Tibial nerve (tissue), 4 donors: ENCODE results near the gene ZNF433. TPM values are rescaled to one million over a fixed set of nuclear protein-coding genes. Genes with fewer than 3 reads are reported as not detected.

Source experiments
- DNase-seq, 2 donors: peaks; one replicate each; pipeline ENCODE4 v3.0.0-alpha.2; 2019; ENCODE audit warnings: low spot score in 2 of 2
- H3K27ac ChIP-seq, 4 donors: fragments of 200-600 bp; sonication (generic) in 3 of 4; one replicate each; pipeline ENCODE4 v1.5.1; 2017 to 2019; ENCODE audit warnings: mild to moderate bottlenecking in 1 of 4
- H3K27me3 ChIP-seq, 2 donors: fragments of 200-600 bp; sonication (generic) in 1 of 2; one replicate each; pipeline versions ENCODE4 v1.5.1 to v1.6.0; 2017 to 2019
- H3K36me3 ChIP-seq, 3 donors: fragments of 200-600 bp; sonication (generic); one replicate each; pipeline ENCODE4 v1.5.1; 2018 to 2019
- H3K4me1 ChIP-seq, 4 donors: fragments of 200-600 bp; sonication (generic) in 3 of 4; one replicate each; pipeline ENCODE4 v1.5.1; 2017 to 2019
- H3K4me3 ChIP-seq, 4 donors: fragments of 200-600 bp; sonication (generic) in 3 of 4; one replicate each; pipeline ENCODE4 v1.5.1; 2017 to 2019; ENCODE audit warnings: mild to moderate bottlenecking in 1 of 4, moderate library complexity in 1 of 4
- H3K9me3 ChIP-seq, 4 donors: fragments of 200-600 bp; sonication (generic) in 3 of 4; one replicate each; pipeline ENCODE4 v1.5.1; 2017 to 2019
- EP300 ChIP-seq, 2 donors: sonication (generic); formaldehyde crosslinking; IDR thresholded peaks; one replicate each; pipeline ENCODE4 v1.6.1; 2017; ENCODE audit warnings: antibody characterized with exemption in 2 of 2, mild to moderate bottlenecking in 1 of 2
- POLR2A ChIP-seq, 2 donors: fragments of 450-650 bp; IDR thresholded peaks; one replicate each; pipeline ENCODE4 v1.6.1; 2017; ENCODE audit warnings: antibody characterized with exemption in 2 of 2, mild to moderate bottlenecking in 2 of 2, moderate library complexity in 2 of 2
- WGBS, 2 donors: methylation state at CpG; one replicate each; pipeline ENCODE4 v1.1.5; 2018; 5-methylcytosine and 5-hydroxymethylcytosine counted together
- total RNA-seq, 4 donors: library from RNA; depleted of rRNA; stranded (reverse); fragments of >200 nt; gene quantifications; one replicate each; pipeline ENCODE4 v1.1.0, GENCODE V29; 2016
- TF ChIP-seq, protein P1 (sequence below), 5 experiments: fragments of 200-600 bp in 3 of 5; fragments of 450-650 bp in 2 of 5; sonication (generic) in 3 of 5; IDR thresholded peaks; one replicate each; pipeline ENCODE4 v1.5.1; 2016 to 2019; ENCODE audit warnings: antibody characterized with exemption in 5 of 5, mild to moderate bottlenecking in 3 of 5, moderate library complexity in 2 of 5

ZNF433 gene
- total RNA-seq, 4 donors from 2014 or later: 4.5 to 8.0 (median 5.4) TPM

GRCh38 chr19:12047868-12048267 is 12.4 kb upstream of the ZNF433 start:
- WGBS, 2 donors: 90 to 100% methylated on average over 2 of the region's 2 CpGs
- DNase-seq: no peak
- Histone ChIP-seq H3K36me3 (peaks cover 0 to 26% (median 0%) of the 10 kb centered on the region in 3 donors), H3K9me3 (peaks cover 0 to 25% (median 8%) of the 10 kb centered on the region in 4 donors), H3K27ac (no peak overlapping the region), H3K27me3 (no peaks in the 10 kb centered on the region), H3K4me3 (no peak overlapping the region), H3K4me1 (peaks cover 0 to 13% (median 3%) of the 10 kb centered on the region in 4 donors)
- TF ChIP-seq EP300 (IDR thresholded peaks at IDR 0.05) (no peak), POLR2A (IDR thresholded peaks at IDR 0.05) (no peak)
- TF ChIP-seq, protein P1, sequence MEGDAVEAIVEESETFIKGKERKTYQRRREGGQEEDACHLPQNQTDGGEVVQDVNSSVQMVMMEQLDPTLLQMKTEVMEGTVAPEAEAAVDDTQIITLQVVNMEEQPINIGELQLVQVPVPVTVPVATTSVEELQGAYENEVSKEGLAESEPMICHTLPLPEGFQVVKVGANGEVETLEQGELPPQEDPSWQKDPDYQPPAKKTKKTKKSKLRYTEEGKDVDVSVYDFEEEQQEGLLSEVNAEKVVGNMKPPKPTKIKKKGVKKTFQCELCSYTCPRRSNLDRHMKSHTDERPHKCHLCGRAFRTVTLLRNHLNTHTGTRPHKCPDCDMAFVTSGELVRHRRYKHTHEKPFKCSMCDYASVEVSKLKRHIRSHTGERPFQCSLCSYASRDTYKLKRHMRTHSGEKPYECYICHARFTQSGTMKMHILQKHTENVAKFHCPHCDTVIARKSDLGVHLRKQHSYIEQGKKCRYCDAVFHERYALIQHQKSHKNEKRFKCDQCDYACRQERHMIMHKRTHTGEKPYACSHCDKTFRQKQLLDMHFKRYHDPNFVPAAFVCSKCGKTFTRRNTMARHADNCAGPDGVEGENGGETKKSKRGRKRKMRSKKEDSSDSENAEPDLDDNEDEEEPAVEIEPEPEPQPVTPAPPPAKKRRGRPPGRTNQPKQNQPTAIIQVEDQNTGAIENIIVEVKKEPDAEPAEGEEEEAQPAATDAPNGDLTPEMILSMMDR (IDR thresholded peaks at IDR 0.05): no peak

DNA sequence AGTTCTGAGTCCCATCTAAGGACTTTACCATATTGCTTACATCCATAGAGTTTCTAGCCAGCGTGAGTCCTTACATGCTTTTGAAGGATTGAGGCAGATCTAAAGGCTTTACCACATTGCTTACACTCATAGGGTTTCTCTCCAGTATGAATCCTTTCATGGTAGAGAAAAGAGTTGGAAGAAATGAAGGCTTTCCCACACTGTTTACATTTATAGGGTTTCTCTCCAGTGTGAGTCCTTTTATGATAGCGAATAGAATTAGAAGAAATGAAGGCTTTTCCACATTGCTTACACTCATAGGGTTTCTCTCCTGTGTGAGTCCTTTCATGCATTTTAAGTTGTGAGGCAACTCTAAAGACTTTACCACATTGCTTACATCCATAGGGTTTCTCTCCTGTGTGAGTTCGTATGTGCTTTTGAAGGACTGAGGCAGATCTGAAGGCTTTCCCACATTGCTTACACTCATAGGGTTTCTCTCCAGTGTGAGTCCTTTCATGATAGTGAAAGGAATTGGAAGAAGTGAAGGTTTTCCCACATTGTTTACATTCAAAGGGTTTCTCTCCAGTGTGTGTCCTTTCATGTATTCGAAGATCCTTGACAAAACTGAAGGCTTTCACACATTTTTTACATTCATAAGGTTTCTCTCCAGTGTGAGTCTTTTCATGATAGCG is 8.4 kb upstream of the ZNF433 start:
- WGBS, 2 donors: 95 to 96% methylated on average over 5 of the region's 5 CpGs
- Histone ChIP-seq H3K4me3 (no peak overlapping the region), H3K4me1 (no peaks in the 10 kb centered on the region), H3K36me3 (peaks cover 0 to 26% (median 0%) of the 10 kb centered on the region in 3 donors), H3K27me3 (no peaks in the 10 kb centered on the region), H3K9me3 (peaks cover 0 to 36% (median 8%) of the 10 kb centered on the region in 4 donors), H3K27ac (no peak overlapping the region)
- DNase-seq: no peak
- TF ChIP-seq POLR2A (IDR thresholded peaks at IDR 0.05): no peak
- TF ChIP-seq, protein P1 (IDR thresholded peaks at IDR 0.05): no peak
- no peak for TF ChIP-seq EP300 (IDR thresholded peaks at IDR 0.05)

DNA sequence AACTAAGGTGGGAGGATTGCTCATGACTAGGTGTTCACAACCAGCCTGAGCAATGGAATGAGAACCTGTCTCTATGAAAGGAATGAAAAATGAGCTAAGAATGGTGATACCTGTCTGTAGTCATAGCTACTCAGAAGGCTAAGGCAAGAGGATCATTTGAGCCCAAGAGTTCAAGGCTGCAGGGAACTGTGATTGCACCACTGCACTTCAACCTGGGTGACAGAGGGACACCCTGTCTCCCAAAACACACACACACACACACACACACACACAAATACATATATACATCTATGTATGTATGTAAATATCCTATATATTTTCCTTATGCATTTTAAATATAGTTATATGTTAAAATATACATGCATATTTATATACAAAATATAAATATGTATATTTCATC is 7.4 kb upstream of the ZNF433 start:
- H3K27me3 ChIP-seq: no peaks in the 10 kb centered on the region
- peaks cover 0 to 36% (median 8%) of the 10 kb centered on the region in 4 donors for H3K9me3 ChIP-seq
- TF ChIP-seq POLR2A (IDR thresholded peaks at IDR 0.05): no peak
- no peak for TF ChIP-seq EP300 (IDR thresholded peaks at IDR 0.05)
- TF ChIP-seq, protein P1 (IDR thresholded peaks at IDR 0.05): no peak
- H3K36me3 ChIP-seq: peaks cover 0 to 26% (median 0%) of the 10 kb centered on the region in 3 donors
- H3K4me1 ChIP-seq: no peaks in the 10 kb centered on the region
- H3K27ac ChIP-seq: no peak overlapping the region
- no peak overlapping the region for H3K4me3 ChIP-seq
- no peak for DNase-seq

GRCh38 chr19:12034620-12035019 is 859 bp downstream of the ZNF433 start:
- DNase-seq: peak in 1 of 2 donors; percentile 8
- peak overlapping the region; percentile 81 to 94 (median 94) for H3K4me3 ChIP-seq
- H3K36me3 ChIP-seq: peaks cover 0 to 7% (median 0%) of the 10 kb centered on the region in 3 donors
- TF ChIP-seq, protein P1 (IDR thresholded peaks at IDR 0.05): no peak
- TF ChIP-seq EP300 (IDR thresholded peaks at IDR 0.05) (no peak), POLR2A (IDR thresholded peaks at IDR 0.05) (no peak)
- no peaks in the 10 kb centered on the region for H3K27me3 ChIP-seq
- 21 to 30% methylated on average over 8 of the region's 8 CpGs for WGBS, 2 donors
- H3K9me3 ChIP-seq: no peaks in the 10 kb centered on the region
- H3K4me1 ChIP-seq: peaks cover 0 to 22% (median 2%) of the 10 kb centered on the region in 4 donors
- H3K27ac ChIP-seq: peak overlapping the region; percentile 83 to 96 (median 92)

GRCh38 chr19:12034198-12034597 is 1.3 kb downstream of the ZNF433 start:
- no peak overlapping the region for H3K4me3 ChIP-seq
- 77 to 83% methylated on average over 2 of the region's 2 CpGs for WGBS, 2 donors

More at GRCh38 chr19:12034198-12034597, 1.3 kb downstream of the ZNF433 start:
- Histone ChIP-seq H3K36me3 (peaks cover 0 to 10% (median 0%) of the 10 kb centered on the region in 3 donors), H3K9me3 (no peaks in the 10 kb centered on the region), H3K4me1 (peaks cover 0 to 22% (median 2%) of the 10 kb centered on the region in 4 donors), H3K27ac (peak overlapping the region in 1 of 4 donors; percentile 95), H3K27me3 (no peaks in the 10 kb centered on the region)
- no peak for DNase-seq
- TF ChIP-seq, protein P1 (IDR thresholded peaks at IDR 0.05): no peak
- TF ChIP-seq POLR2A (IDR thresholded peaks at IDR 0.05) (no peak), EP300 (IDR thresholded peaks at IDR 0.05) (no peak)
